Measurements from ENCODE around the gene CBFA2T2. TPM values are rescaled to one million over a fixed set of nuclear protein-coding genes. Genes with fewer than 3 reads are reported as not detected.

CBFA2T2 gene
- total RNA-seq, 1 donor: 5.6 TPM

DNA sequence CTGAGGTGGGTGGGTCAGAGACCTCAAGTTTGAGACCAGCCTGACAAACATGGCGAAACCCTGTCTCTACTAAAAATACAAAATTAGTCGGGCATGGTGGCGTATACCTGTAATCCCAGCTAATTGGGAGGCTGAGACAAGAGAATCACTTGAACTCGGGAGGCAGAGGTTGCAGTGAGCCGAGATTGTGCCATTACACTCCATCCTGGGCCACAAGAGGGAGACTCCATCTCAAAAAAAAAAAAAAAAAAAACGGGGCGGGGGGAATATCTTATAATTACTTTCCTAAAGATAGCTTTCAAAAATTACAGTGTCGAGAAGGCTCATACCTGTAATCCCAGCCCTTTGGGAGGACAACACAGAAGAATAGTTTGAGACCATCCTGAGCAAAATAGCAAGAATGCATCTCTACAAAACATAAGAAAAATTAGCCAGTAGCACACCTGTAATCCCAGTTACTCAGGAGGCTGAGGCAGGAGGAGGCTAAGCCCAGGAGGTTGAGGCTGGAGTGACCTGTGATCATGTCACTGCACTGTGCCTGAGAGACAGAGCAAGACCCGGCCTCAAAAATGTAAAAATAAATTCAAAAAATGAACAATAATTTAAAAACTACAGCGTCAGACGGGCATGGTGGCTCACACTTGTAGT lies 25.8 kb downstream of the CBFA2T2 start:
- TF ChIP-seq, protein P1, sequence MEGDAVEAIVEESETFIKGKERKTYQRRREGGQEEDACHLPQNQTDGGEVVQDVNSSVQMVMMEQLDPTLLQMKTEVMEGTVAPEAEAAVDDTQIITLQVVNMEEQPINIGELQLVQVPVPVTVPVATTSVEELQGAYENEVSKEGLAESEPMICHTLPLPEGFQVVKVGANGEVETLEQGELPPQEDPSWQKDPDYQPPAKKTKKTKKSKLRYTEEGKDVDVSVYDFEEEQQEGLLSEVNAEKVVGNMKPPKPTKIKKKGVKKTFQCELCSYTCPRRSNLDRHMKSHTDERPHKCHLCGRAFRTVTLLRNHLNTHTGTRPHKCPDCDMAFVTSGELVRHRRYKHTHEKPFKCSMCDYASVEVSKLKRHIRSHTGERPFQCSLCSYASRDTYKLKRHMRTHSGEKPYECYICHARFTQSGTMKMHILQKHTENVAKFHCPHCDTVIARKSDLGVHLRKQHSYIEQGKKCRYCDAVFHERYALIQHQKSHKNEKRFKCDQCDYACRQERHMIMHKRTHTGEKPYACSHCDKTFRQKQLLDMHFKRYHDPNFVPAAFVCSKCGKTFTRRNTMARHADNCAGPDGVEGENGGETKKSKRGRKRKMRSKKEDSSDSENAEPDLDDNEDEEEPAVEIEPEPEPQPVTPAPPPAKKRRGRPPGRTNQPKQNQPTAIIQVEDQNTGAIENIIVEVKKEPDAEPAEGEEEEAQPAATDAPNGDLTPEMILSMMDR (IDR thresholded peaks at IDR 0.05; ENCODE audit: insufficient read depth, low read depth, low read length): peak; percentile 48
- DNase-seq (ENCODE audit: low read depth): peak; percentile 6
- no peak overlapping the region for H3K4me3 ChIP-seq (ENCODE audit: low read depth, low read length)

DNA sequence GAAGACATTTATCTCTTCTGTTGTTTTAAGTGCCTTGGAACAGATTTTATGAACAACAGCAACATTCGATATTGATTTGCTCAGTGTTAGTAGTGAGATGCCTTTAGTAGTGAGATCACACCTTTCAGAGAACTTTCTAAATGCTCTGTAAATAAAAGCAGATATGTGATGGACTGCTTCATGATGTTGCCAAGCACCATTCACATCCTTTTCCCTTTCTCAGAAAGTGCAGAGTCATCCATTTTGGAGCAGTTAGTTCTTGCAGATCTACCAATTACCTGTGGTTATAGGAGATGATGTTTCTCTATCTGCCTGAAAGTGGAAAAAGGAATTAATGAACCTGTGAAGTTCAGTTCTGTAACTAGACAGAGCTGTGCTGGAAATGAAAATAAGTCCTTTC lies 27.0 kb downstream of the CBFA2T2 start:
- DNase-seq (ENCODE audit: low read depth): no peak
- H3K4me3 ChIP-seq (ENCODE audit: low read depth, low read length): no peak overlapping the region
- TF ChIP-seq, protein P1 (IDR thresholded peaks at IDR 0.05; ENCODE audit: insufficient read depth, low read depth, low read length): no peak

DNA sequence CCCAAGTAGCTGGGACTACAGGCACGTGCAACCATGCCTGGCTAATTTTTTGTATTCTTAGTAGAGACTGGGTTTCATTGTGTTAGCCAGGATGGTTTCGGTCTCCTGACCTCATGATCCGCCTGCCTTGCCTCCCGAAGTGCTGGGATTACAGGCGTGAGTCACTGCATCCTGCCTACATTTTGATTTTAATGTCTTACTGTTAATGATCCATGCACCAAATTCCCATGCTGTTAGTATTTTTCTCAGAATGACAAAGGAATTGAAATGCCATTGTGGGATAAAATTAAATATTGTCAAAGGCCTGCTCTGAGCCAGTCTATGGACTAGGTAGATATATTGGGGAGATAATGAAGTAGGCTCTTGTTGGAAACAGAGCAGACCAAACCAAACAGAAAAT lies 28.2 kb downstream of the CBFA2T2 start:
- no peak overlapping the region for H3K4me3 ChIP-seq (ENCODE audit: low read depth, low read length)
- peak; percentile 79 for DNase-seq (ENCODE audit: low read depth)
- TF ChIP-seq, protein P1 (IDR thresholded peaks at IDR 0.05; ENCODE audit: insufficient read depth, low read depth, low read length): no peak

DNA sequence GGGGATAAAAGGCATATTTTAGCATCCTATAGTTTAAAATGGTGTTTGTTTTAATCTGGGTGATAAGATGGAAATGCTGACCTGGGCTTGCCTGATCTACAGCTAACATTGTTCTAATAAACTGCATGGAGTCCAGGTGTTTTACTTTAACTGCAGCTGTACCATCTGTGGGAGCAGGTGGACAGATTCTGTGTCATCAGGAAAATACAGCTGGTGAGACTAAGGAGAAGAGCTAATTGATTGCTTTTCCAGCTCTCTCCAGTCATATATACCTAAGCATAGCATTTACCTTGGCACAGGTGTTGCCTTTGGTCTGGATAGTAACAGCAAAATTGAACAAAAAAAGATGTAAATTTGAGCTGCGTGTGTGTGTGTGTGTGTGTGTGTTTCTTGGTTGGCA lies 31.6 kb downstream of the CBFA2T2 start:
- no peak for DNase-seq (ENCODE audit: low read depth)
- no peak overlapping the region for H3K4me3 ChIP-seq (ENCODE audit: low read depth, low read length)
- TF ChIP-seq, protein P1 (IDR thresholded peaks at IDR 0.05; ENCODE audit: insufficient read depth, low read depth, low read length): no peak

DNA sequence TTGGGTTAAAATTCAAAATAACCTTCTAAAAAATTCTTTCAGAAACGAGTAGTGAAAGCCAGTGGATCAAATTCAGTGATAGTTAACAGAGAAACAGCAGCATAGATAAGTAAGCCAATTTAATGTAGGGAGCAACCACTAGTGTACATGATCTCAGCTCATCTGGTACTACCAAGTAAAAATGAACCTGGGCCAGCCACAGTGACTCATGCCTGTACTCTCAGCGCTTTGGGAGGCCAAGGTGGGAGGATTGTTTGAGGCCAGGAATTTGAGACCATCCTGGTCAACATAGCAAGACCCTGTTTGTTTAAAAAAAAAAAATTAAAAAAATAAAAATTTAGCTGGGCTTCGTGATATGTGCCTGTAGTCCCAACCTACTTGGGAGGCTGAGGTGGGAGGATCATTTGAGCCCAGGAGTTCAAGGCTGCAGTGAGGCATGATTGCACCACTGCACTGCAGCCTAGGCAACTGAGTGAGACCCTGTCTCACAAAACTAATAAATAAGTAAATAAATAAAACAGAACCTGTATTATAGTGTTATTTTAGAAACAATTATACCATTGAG lies 32.4 kb downstream of the CBFA2T2 start:
- H3K4me3 ChIP-seq (ENCODE audit: low read depth, low read length): no peak overlapping the region
- no peak for DNase-seq (ENCODE audit: low read depth)
- TF ChIP-seq, protein P1 (IDR thresholded peaks at IDR 0.05; ENCODE audit: insufficient read depth, low read depth, low read length): no peak

DNA sequence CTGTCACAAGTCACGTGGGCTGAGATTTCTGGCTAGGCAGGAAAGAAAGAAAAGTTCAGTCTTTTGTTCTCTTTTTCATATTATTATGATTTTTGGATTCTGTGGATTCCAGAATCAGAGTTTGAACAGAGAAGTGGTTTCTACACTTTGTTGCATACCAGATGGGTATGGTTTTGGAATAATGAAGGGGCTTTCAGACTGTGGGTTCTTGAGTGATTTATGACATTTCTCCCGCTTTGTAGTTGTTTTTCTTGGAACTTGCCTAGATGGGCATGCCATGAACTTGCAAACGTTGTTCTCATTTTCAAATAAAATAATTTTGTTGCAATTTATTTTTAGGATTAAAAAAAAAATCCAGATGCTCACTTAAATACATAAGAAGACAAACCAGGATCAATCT lies 34.4 kb downstream of the CBFA2T2 start:
- TF ChIP-seq, protein P1 (IDR thresholded peaks at IDR 0.05; ENCODE audit: insufficient read depth, low read depth, low read length): no peak
- no peak overlapping the region for H3K4me3 ChIP-seq (ENCODE audit: low read depth, low read length)
- no peak for DNase-seq (ENCODE audit: low read depth)

DNA sequence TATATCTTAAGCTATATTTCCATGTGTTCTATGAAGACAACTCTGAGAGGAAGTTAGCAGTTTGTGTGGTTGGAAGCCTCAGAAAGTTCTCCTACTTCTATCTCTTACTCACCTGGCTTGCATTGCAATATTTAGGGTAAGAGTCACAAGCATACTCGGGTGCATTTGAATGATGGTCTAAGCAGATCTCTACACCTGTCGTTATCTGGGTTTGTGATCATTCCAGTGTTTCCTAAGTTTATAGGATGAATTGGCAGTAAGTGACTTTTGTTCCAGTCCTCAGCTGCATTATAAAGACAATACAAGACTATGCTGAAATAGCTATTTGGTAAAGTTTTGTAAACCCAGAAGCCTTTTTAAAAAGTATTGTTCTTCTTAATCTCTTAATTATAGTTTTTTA lies 36.9 kb downstream of the CBFA2T2 start:
- DNase-seq (ENCODE audit: low read depth): no peak
- H3K4me3 ChIP-seq (ENCODE audit: low read depth, low read length): no peak overlapping the region
- TF ChIP-seq, protein P1 (IDR thresholded peaks at IDR 0.05; ENCODE audit: insufficient read depth, low read depth, low read length): no peak

All from fibroblast of villous mesenchyme (primary cell).